Measurements from ENCODE around the gene MIEF1.
"Not testable (repeated sequence)": the region's sequence is repeated elsewhere in the genome, so short reads cannot be mapped to it uniquely, and the experiment has no call there.

MIEF1 gene

GRCh38 chr22:39504071-39504470 is 2.0 kb downstream of the MIEF1 start:
- TF ChIP-seq CTCF (conservative IDR thresholded peaks at IDR 0.05; ENCODE audit: low read length) = no peak
- no peak for DNase-seq (ENCODE audit: low read depth)
- H3K4me3 ChIP-seq (ENCODE audit: low read length) = no peak overlapping the region; the same call in 1 of the 2 replicates

GRCh38 chr22:39507021-39507420 is 4.9 kb downstream of the MIEF1 start:
- H3K4me3 ChIP-seq (ENCODE audit: low read length); DNase-seq (ENCODE audit: low read depth): not testable (repeated sequence)

GRCh38 chr22:39508393-39508792 is 6.3 kb downstream of the MIEF1 start:
- no peak overlapping the region for H3K4me3 ChIP-seq (ENCODE audit: low read length)
- no peak for TF ChIP-seq CTCF (conservative IDR thresholded peaks at IDR 0.05; ENCODE audit: low read length)
- no peak for DNase-seq (ENCODE audit: low read depth)

GRCh38 chr22:39510529-39511149 is 8.5 kb downstream of the MIEF1 start:
- no peak for TF ChIP-seq CTCF (conservative IDR thresholded peaks at IDR 0.05; ENCODE audit: low read length)
- no peak overlapping the region for H3K4me3 ChIP-seq (ENCODE audit: low read length)
- no peak for DNase-seq (ENCODE audit: low read depth)

GRCh38 chr22:39511226-39511625 is 9.1 kb downstream of the MIEF1 start:
- no peak for TF ChIP-seq CTCF (conservative IDR thresholded peaks at IDR 0.05; ENCODE audit: low read length)
- H3K4me3 ChIP-seq (ENCODE audit: low read length) = no peak overlapping the region
- no peak for DNase-seq (ENCODE audit: low read depth)

- TF ChIP-seq CTCF (conservative IDR thresholded peaks at IDR 0.05; ENCODE audit: low read length) = no peak
- no peak for DNase-seq (ENCODE audit: low read depth)
- no peak overlapping the region for H3K4me3 ChIP-seq (ENCODE audit: low read length)
Observed at GRCh38 chr22:39512026-39512425, 9.9 kb downstream of the MIEF1 start.

- DNase-seq (ENCODE audit: low read depth) = no peak
- H3K4me3 ChIP-seq (ENCODE audit: low read length) = no peak overlapping the region
- no peak for TF ChIP-seq CTCF (conservative IDR thresholded peaks at IDR 0.05; ENCODE audit: low read length)
Observed at GRCh38 chr22:39513791-39514190, 11.7 kb downstream of the MIEF1 start.
